Measurements from ENCODE around the gene ZNF771.
A peak's percentile ranks its signal among the peaks of the same experiment; 100 is the strongest.

The ZNF771 gene

GRCh38 chr16:30395992-30396585 is 11.3 kb upstream of the ZNF771 start:
- no peak for TF ChIP-seq FOXP2 (optimal IDR thresholded peaks at IDR 0.05; ENCODE audit: borderline replicate concordance, extremely low read depth, extremely low read length, insufficient read depth)
- TF ChIP-seq POLR2AphosphoS5 (IDR thresholded peaks at IDR 0.05; ENCODE audit: low read depth, low read length) = 0 out of 2 replicates have a peak, but pooled peaks have one; percentile 23
- no peak for TF ChIP-seq SIN3A (IDR thresholded peaks at IDR 0.05; ENCODE audit: borderline replicate concordance, insufficient read depth, low read length)
- TF ChIP-seq TAF1 (IDR thresholded peaks at IDR 0.05; ENCODE audit: borderline replicate concordance, insufficient read depth, low read length) = no peak

GRCh38 chr16:30397056-30397455 is 10.3 kb upstream of the ZNF771 start:
- TF ChIP-seq POLR2AphosphoS5 (IDR thresholded peaks at IDR 0.05; ENCODE audit: low read depth, low read length) = no peak

GRCh38 chr16:30397776-30398660 is 9.4 kb upstream of the ZNF771 start:
- TF ChIP-seq POLR2AphosphoS5 (IDR thresholded peaks at IDR 0.05; ENCODE audit: low read depth, low read length) (no peak), FOXP2 (optimal IDR thresholded peaks at IDR 0.05; ENCODE audit: borderline replicate concordance, extremely low read depth, extremely low read length, insufficient read depth) (no peak), SIN3A (IDR thresholded peaks at IDR 0.05; ENCODE audit: borderline replicate concordance, insufficient read depth, low read length) (no peak), TAF1 (IDR thresholded peaks at IDR 0.05; ENCODE audit: borderline replicate concordance, insufficient read depth, low read length) (no peak), REST (IDR thresholded peaks at IDR 0.05; ENCODE audit: insufficient read depth in 1 of 2, low read depth in 2 of 2, low read length in 2 of 2) (no peak)

GRCh38 chr16:30398661-30399434 is 8.6 kb upstream of the ZNF771 start:
- TF ChIP-seq REST (IDR thresholded peaks at IDR 0.05; ENCODE audit: insufficient read depth in 1 of 2, low read depth in 2 of 2, low read length in 2 of 2) (no peak), FOXP2 (optimal IDR thresholded peaks at IDR 0.05; ENCODE audit: borderline replicate concordance, extremely low read depth, extremely low read length, insufficient read depth) (no peak)

- TF ChIP-seq FOXP2 (optimal IDR thresholded peaks at IDR 0.05; ENCODE audit: borderline replicate concordance, extremely low read depth, extremely low read length, insufficient read depth) (no peak), TAF1 (IDR thresholded peaks at IDR 0.05; ENCODE audit: borderline replicate concordance, insufficient read depth, low read length) (no peak), REST (IDR thresholded peaks at IDR 0.05; ENCODE audit: insufficient read depth in 1 of 2, low read depth in 2 of 2, low read length in 2 of 2) (no peak), SIN3A (IDR thresholded peaks at IDR 0.05; ENCODE audit: borderline replicate concordance, insufficient read depth, low read length) (no peak), POLR2AphosphoS5 (IDR thresholded peaks at IDR 0.05; ENCODE audit: low read depth, low read length) (no peak)
These were observed 7.8 kb upstream of the ZNF771 start for GRCh38 chr16:30399435-30400186.
